HepG2 (cell line): ENCODE data around the gene ZBTB21. TPM values are rescaled to one million over a fixed set of nuclear protein-coding genes. Genes with fewer than 3 reads are reported as not detected.

ENCODE experiments used
- ATAC-seq: fragments of 200-7000 bp; cut with Tn5 transposase; 3 replicates; pipeline ENCODE4 v1.9.1; 2020; ENCODE audit warnings: mild to moderate bottlenecking, moderate library complexity
- BruUV-seq: library from RNA; stranded (reverse); fragments of 400-500 nt; replicated peaks from 2 replicates; lab custom pipeline; 2021; lab: Mats Ljungman, UMichigan
- CTCF ChIA-PET: fragments of 300-600 bp; formaldehyde crosslinking; extraction: SDS; loops from one replicate; lab custom pipeline; 2021; ENCODE audit warnings: low total read pairs, inconsistent platforms, low intra/inter-chr PET ratio; lab: Yijun Ruan, JAX
- POLR2A ChIA-PET: fragments of 350-600 bp; sonication (Branson Sonifier 250); formaldehyde crosslinking; loops from one replicate; lab custom pipeline; 2020; ENCODE audit warnings: antibody characterized with exemption, inconsistent platforms; lab: Yijun Ruan, JAX
- DNase-seq: peaks from one replicate; pipeline ENCODE4 v3.0.0-alpha.2; 2015; ENCODE audit warnings: low spot score
- FAIRE-seq: peaks from 3 replicates; lab custom pipeline; 2011; peaks lifted over from hg19 to GRCh38; lab: Jason Lieb, UNC
- H2AFZ ChIP-seq: one replicate; pipeline ENCODE4 v1.6.1; 2011; ENCODE audit warnings: low read length, inconsistent platforms
- H3K27ac ChIP-seq: fragments of 300-600 bp; 3 replicates; pipeline ENCODE4 v1.8.0; 2011; ENCODE audit warnings: mixed run types, mild to moderate bottlenecking, mixed read lengths, low read length, inconsistent platforms; ENCODE audit not compliant: insufficient read depth; ENCODE audit errors: extremely low read length
- H3K27me3 ChIP-seq, 2 experiments: fragments of 200-600 bp in 1 of 2; 2 replicates in 1 of 2; 3 replicates in 1 of 2; pipeline versions ENCODE4 v1.6.0 to v1.8.0; 2011; ENCODE audit warnings: low read length in 2 of 2, mild to moderate bottlenecking in 2 of 2, moderate library complexity in 2 of 2, inconsistent platforms in 1 of 2; ENCODE audit not compliant: insufficient read depth in 2 of 2, control insufficient read depth in 1 of 2
- H3K36me3 ChIP-seq, 2 experiments: fragments of 200-600 bp in 1 of 2; replicated peaks in 1 of 2; 2 replicates in 1 of 2; 3 replicates in 1 of 2; pipeline versions ENCODE4 v1.5.1 to v1.8.0; 2011; ENCODE audit warnings: low read length in 2 of 2, inconsistent platforms in 1 of 2; ENCODE audit not compliant: insufficient read depth in 2 of 2, control insufficient read depth in 1 of 2
- H3K4me1 ChIP-seq: 2 replicates; pipeline ENCODE4 v1.5.1; 2012; ENCODE audit warnings: low read length, inconsistent platforms; ENCODE audit not compliant: insufficient read depth
- H3K4me2 ChIP-seq: 2 replicates; pipeline ENCODE4 v1.6.0; 2011; ENCODE audit warnings: low read depth, low read length, inconsistent platforms
- H3K4me3 ChIP-seq, 3 experiments: fragments of 200-600 bp in 1 of 3; sonication (generic), shearing (Covaris generic) in 1 of 3; replicated peaks in 1 of 3; 2 replicates each; pipeline ENCODE4 v1.5.1; 2011 to 2016; ENCODE audit warnings: low read length in 3 of 3, inconsistent platforms in 2 of 3, low read depth in 2 of 3, mild to moderate bottlenecking in 2 of 3, control low read depth in 1 of 3, mixed read lengths in 1 of 3; ENCODE audit not compliant: insufficient read depth in 1 of 3
- H3K79me2 ChIP-seq: one replicate; pipeline ENCODE4 v1.6.1; 2011; ENCODE audit warnings: low read length, inconsistent platforms; ENCODE audit not compliant: insufficient read depth
- H3K9ac ChIP-seq: 2 replicates; pipeline ENCODE4 v1.6.0; 2011; ENCODE audit warnings: mild to moderate bottlenecking, low read depth, low read length, inconsistent platforms; ENCODE audit not compliant: insufficient read depth
- H3K9me3 ChIP-seq: 2 replicates; pipeline ENCODE4 v1.5.1; 2012; ENCODE audit warnings: mild to moderate bottlenecking, low read length
- H4K20me1 ChIP-seq: 2 replicates; pipeline ENCODE4 v1.6.0; 2011; ENCODE audit warnings: inconsistent platforms, mild to moderate bottlenecking, low read length, moderate library complexity; ENCODE audit not compliant: insufficient read depth
- ARID4A ChIP-seq: sonication (generic); formaldehyde crosslinking; IDR thresholded peaks from 2 replicates; pipeline ENCODE4 v1.5.0; 2020; ENCODE audit warnings: mild to moderate bottlenecking, missing genetic modification reagents, borderline replicate concordance
- E2F2 ChIP-seq: sonication (generic); formaldehyde crosslinking; IDR thresholded peaks from 2 replicates; pipeline ENCODE4 v1.4.0; 2020; ENCODE audit warnings: missing genetic modification reagents, borderline replicate concordance
- FOXP4 ChIP-seq: sonication (generic); formaldehyde crosslinking; IDR thresholded peaks from 2 replicates; pipeline ENCODE4 v1.4.0; 2020; ENCODE audit warnings: missing genetic modification reagents
- ONECUT2 ChIP-seq: sonication (generic); formaldehyde crosslinking; IDR thresholded peaks from 2 replicates; pipeline ENCODE4 v1.4.0; 2020; ENCODE audit warnings: missing genetic modification reagents
- WGBS: methylation state at CpG from one replicate; pipeline ENCODE4 v1.1.6; 2017; ENCODE audit warnings: low lambda C conversion rate; 5-methylcytosine and 5-hydroxymethylcytosine counted together
- in situ Hi-C: cut with HindIII; loops from 2 replicates; pipeline ENCODE4 v1.10.0; 2017; ENCODE audit warnings: low pct_unique_long_range_greater_than_20kb; ENCODE audit not compliant: extremely low pct_ligation_motif_present
- intact Hi-C: fragments of 100-400 bp; cut with micrococcal nuclease; formaldehyde crosslinking; loops from one replicate; pipeline ENCODE4 v1.10.0; 2022; ENCODE audit not compliant: unreplicated experiment
- polyA plus RNA-seq, 8 experiments: library from polyadenylated mRNA; depleted of rRNA in 3 of 8; stranded (reverse) in 7 of 8; unstranded in 1 of 8; fragments of >200 nt; fragmentation: Illumina TruSeq in 4 of 8; extraction: Trizol in 4 of 8; gene quantifications; 2 replicates each; pipeline versions ENCODE4 v1.2.1 to v1.2.3, GENCODE V29; 2011 to 2016; ENCODE audit warnings: low read depth in 4 of 8, missing spikeins in 1 of 8, mixed read lengths in 1 of 8; ENCODE audit not compliant: insufficient read depth in 1 of 8
- total RNA-seq, 5 experiments: library from RNA; depleted of rRNA; stranded (reverse); fragments of >200 nt; fragmentation: Illumina TruSeq; extraction: Trizol; gene quantifications; 2 replicates each; pipeline ENCODE4 v1.2.3, GENCODE V29; 2016; ENCODE audit warnings: low read depth in 1 of 5
- TF ChIP-seq, protein P1 (sequence below): sonication (generic); formaldehyde crosslinking; IDR thresholded peaks from 2 replicates; pipeline ENCODE4 v1.5.0; 2020; ENCODE audit warnings: mild to moderate bottlenecking, missing genetic modification reagents, borderline replicate concordance

The ZBTB21 gene
- total and polyA plus RNA-seq, 2 of the 13 experiments (the other 11 are each of a cell fraction or from before 2014, with no cell fraction given) = 4.5 to 6.1 TPM

- Histone ChIP-seq H2AFZ (peak overlapping the region; percentile 77), H3K9ac (peak overlapping the region; percentile 34; the same call in 1 of the 2 replicates), H3K79me2 (no peaks in the 10 kb centered on the region), H3K4me1 (peaks cover 38% of the 10 kb centered on the region), H3K36me3 (no peaks in the 10 kb centered on the region), H3K27me3 (peaks cover 0 to 21% of the 10 kb centered on the region in 2 experiments; a peak in 3 of 5 replicates), H3K4me2 (peak overlapping the region; percentile 78), H3K27ac (peak overlapping the region; percentile 1), H3K4me3 (peak overlapping the region in 1 of 3 experiments; percentile 43; a peak in 2 of 6 replicates), H4K20me1 (no peaks in the 10 kb centered on the region), H3K9me3 (no peaks in the 10 kb centered on the region)
- in situ Hi-C loops (no loop called here), intact Hi-C loops (no loop called here)
- ChIA-PET CTCF (no interaction called here), POLR2A (interaction anchor here (1.1 kb wide), 1 partner anchor 28 kb away, joined by 4 read pairs; the partner anchor contains the start of gene ZBTB21)
- no peak for FAIRE-seq
- WGBS = 65% methylated on average over 9 of the region's 9 CpGs
- BruUV-seq = no TSS peak
- no peak for ATAC-seq
- DNase-seq = no peak
- TF ChIP-seq E2F2 (CRISPR knock-in tag) (no peak), ONECUT2 (no peak), FOXP4 (CRISPR knock-in tag) (no peak), ARID4A (CRISPR knock-in tag) (0 out of 2 replicates have a peak, but pooled peaks have one; percentile 15)
- TF ChIP-seq, protein P1, sequence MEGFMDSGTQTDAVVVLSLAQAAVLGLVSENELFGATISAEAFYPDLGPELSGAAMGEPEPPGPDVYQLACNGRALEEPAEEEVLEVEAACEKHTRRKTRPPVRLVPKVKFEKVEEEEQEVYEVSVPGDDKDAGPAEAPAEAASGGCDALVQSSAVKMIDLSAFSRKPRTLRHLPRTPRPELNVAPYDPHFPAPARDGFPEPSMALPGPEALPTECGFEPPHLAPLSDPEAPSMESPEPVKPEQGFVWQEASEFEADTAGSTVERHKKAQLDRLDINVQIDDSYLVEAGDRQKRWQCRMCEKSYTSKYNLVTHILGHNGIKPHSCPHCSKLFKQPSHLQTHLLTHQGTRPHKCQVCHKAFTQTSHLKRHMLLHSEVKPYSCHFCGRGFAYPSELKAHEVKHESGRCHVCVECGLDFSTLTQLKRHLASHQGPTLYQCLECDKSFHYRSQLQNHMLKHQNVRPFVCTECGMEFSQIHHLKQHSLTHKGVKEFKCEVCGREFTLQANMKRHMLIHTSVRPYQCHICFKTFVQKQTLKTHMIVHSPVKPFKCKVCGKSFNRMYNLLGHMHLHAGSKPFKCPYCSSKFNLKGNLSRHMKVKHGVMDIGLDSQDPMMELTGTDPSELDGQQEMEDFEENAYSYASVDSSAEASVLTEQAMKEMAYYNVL = 0 out of 2 replicates have a peak, but pooled peaks have one; percentile 2
Observed at GRCh38 chr21:42037516-42037915, 27.4 kb upstream of the ZBTB21 start.
